B cell (primary cell): ENCODE measurements around the gene CRYAA.

Experiments
- CTCF ChIP-seq: fragments of 200-600 bp; IDR thresholded peaks from one replicate; pipeline ENCODE4 v1.8.0; 2022; ENCODE audit warnings: antibody characterized with exemption, mild to moderate bottlenecking
- EZH2 ChIP-seq: IDR thresholded peaks from 2 replicates; pipeline ENCODE4 v1.6.1; 2012; ENCODE audit warnings: borderline replicate concordance, low read depth, mild to moderate bottlenecking, moderate library complexity, low read length; ENCODE audit not compliant: insufficient read depth, poor library complexity, severe bottlenecking

- TF ChIP-seq CTCF (no peak), EZH2 (no peak)
These were observed 25.7 kb downstream of the CRYAA start for GRCh38 chr21:43194303-43195120.
